ENCODE data around the gene HOXD12. TPM values are rescaled to one million over a fixed set of nuclear protein-coding genes. Genes with fewer than 3 reads are reported as not detected.

Gene HOXD12
- total RNA-seq, 4 donors from 2014 or later, result not detected

DNA sequence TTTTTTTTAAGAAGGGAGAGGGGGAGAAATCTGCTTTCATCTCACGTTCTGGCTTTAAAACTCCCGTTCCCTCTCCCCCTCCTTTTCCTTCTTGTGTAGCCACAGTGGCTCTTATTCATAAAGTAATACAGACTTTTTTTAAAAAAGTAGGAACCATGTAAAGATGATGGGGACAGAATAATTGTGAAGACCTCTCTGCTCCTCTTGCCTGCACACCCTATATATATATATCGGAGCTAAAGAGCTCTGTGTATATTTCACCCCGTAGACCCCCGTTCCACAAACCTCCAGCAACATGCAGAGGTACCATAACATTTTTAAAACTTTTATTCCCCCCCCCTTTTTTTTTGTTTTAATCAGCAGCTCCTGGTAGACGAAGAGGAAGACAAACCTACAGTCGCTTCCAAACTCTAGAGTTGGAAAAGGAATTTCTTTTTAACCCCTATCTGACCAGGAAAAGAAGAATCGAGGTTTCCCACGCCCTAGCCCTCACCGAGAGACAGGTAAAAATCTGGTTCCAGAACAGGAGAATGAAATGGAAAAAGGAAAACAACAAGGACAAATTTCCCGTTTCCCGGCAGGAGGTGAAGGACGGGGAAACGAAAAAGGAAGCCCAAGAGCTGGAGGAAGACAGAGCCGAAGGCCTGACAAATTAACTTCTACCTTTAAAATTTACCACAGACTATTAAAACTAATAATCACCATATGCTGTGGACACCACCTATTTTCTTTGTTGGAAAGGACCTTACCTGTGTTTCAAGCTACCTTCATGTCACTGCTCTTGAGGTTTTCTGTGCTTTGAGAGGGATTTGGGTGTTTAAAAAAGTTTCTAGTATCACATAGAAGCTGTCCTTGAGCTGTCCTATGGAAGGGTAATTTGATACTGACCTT, 31.6 kb downstream of the HOXD12 start:
- TF ChIP-seq, protein P1, sequence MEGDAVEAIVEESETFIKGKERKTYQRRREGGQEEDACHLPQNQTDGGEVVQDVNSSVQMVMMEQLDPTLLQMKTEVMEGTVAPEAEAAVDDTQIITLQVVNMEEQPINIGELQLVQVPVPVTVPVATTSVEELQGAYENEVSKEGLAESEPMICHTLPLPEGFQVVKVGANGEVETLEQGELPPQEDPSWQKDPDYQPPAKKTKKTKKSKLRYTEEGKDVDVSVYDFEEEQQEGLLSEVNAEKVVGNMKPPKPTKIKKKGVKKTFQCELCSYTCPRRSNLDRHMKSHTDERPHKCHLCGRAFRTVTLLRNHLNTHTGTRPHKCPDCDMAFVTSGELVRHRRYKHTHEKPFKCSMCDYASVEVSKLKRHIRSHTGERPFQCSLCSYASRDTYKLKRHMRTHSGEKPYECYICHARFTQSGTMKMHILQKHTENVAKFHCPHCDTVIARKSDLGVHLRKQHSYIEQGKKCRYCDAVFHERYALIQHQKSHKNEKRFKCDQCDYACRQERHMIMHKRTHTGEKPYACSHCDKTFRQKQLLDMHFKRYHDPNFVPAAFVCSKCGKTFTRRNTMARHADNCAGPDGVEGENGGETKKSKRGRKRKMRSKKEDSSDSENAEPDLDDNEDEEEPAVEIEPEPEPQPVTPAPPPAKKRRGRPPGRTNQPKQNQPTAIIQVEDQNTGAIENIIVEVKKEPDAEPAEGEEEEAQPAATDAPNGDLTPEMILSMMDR (IDR thresholded peaks at IDR 0.05; ENCODE audit: low read depth), result no peak

DNA sequence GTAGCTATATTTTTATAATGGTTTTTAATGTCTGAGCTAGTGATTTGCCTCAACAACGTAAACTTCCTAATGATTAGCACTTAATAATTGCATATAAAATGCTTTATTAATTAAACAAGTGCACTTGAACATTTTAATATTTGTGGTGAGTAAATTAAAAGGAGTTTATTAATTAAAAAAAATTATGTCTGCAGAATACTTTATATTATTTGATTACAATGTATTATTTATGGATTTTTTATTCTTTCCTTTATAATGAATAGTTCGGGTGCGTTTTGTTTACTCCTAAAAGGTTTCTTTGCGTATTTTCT, 32.2 kb downstream of the HOXD12 start:
- TF ChIP-seq, protein P1 (IDR thresholded peaks at IDR 0.05; ENCODE audit: low read depth), result no peak

DNA sequence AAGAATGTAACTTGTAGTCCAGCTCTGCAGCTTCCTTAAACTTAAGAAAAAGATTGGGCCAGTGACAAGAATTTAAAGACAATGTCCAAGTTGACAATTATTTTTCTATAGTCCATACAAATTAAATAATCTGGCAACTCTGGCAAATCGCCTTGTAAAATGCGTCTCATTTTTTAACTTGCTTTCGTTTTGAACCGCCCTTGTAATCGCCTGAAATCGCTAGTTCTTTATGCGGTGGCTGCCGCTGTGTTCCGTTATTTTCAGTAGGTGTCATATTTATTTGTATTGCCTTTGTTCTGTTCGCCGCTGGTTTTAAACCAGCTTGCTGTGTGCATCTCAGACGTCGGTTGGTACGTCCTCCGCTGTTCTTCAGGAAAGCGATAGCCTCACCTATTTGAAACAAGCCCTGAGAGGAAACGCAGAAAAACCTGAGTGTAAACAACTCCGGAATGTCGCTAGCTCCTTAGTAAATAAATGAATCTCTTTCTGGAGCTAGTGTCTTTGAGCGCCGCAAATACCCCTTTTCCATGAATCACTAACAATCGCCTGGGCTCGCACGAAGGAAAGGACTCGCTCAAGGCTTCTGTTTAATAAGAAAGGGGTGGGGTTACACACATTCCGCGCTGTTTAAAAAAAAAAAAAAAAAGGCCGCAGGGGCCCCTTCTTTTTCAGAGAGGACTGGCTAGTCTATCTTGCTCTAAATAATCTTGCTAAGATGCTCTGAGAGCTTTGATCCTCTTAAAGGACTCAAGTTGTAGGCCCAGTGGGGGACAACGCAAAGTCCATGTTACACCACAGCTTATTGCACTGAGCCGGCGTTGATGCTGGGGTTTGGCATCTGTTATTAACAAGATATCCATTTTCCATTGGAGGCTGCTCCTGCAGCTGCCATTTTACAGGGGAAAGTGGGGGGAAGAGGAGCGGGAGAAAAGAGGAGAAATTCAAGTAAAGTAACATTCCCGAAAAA, 32.9 kb downstream of the HOXD12 start:
- TF ChIP-seq, protein P1 (IDR thresholded peaks at IDR 0.05; ENCODE audit: low read depth), result no peak

DNA sequence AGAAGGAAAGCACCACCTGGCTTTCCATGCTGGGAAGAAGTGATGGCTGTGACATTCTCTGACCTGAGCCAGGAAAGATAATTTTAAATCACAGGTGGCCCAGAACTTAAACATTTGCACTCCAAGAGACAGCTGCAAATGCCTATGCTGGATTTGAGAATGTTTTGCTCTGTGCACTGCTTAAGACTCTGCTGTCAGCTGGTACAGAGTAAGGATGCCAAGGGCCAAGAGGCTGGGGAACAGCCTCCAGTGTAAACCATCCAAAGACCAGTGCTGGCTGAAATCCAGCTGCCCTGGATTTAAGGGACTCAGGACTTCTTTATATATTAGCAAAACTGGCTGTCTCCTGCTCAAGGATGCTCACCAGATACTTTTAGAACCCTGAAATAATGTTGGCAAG, 33.8 kb downstream of the HOXD12 start:
- TF ChIP-seq, protein P1 (IDR thresholded peaks at IDR 0.05; ENCODE audit: low read depth), result no peak

DNA sequence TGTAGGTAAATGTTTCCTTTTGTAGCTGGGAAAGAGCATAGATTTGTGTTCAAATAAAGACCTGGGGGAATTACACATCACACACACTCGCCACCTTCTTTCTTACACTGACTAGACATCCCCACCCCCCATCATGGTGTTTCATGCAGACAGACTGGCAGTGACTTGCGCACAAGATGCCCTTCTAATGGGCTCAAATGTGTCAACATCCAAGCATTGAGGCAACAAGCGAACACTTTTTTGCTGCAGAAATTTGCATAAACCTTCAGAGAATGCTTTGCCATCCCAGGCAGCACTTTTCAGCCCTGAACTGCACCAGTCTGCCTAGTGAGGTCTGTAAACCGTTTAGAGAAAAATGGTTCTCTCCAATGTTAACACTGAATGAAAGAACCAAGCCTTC, 34.4 kb downstream of the HOXD12 start:
- TF ChIP-seq, protein P1 (IDR thresholded peaks at IDR 0.05; ENCODE audit: low read depth), result no peak

DNA sequence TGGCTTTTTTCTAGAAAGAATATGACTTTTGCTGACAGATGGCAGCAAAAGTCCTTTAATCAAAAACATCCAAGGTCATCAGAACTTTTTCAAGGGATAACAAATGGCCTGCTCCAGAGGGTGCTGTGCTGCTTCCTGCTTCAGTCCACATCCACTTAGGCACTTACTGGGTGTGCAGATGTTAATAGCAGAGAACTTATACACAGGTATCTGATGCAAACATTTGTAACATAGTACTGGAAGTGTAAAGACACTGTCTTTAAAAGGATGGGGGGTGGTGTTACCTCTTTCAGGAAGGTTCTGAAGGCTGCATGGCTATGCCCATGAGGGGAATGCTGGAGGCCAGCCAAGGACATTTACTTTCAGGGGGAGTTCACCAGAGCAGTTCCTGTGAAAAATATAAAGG, 35.4 kb downstream of the HOXD12 start:
- TF ChIP-seq, protein P1 (IDR thresholded peaks at IDR 0.05; ENCODE audit: low read depth), result no peak

Data from subcutaneous adipose tissue (tissue), 4 donors.